ENCODE results near the gene CHMP5.

The CHMP5 gene

DNA sequence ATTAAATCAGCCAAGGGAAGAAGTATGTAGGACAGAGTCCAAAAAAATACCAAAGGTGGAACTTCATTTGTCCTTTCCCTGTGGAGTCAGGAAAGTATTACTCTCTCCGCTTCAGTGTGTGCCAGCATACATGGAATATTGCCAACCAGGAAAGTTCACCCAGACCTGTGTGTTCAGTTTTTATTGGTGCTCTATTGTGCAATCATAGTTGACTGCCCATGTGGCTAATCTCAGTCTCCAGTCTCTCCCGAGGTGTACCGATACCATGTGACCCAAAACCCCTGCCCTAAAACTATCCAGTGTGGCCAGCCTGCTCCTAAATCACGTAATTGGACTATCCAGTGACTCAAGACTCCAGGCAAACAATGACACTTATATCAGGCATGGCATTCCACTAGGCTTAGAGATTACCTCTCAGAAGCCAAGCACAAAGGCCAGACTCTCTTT is 64.3 kb downstream of the CHMP5 start:
- TF ChIP-seq POLR2AphosphoS5 (IDR thresholded peaks at IDR 0.05; ENCODE audit: low read depth, low read length) (no peak), POLR2A (IDR thresholded peaks at IDR 0.05; ENCODE audit: low read depth, low read length) (no peak), TAF1 (IDR thresholded peaks at IDR 0.05; ENCODE audit: borderline replicate concordance, low read depth, low read length) (no peak)
- FAIRE-seq (no peak), DNase-seq (ENCODE audit: insufficient read length) (no peak)

DNA sequence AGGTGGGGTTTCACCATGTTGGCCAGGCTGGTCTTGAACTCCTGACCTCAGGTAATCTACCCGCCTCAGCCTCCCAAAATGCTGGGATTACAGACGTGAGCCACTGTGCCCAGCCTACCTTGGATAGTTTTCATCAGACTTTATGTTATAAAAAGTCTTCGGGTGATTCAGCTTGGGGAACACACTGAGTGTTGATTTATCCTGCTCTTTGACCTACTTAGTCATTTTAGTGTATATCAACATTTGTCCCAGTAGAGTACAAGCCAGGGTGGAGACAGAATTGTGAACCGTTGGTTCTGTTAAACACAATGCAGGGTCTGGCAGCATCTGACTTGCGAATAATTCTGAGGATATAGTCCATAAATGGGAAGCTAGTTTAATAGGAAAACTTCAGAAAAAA is 65.1 kb downstream of the CHMP5 start:
- FAIRE-seq (no peak), DNase-seq (ENCODE audit: insufficient read length) (no peak)
- TF ChIP-seq TAF1 (IDR thresholded peaks at IDR 0.05; ENCODE audit: borderline replicate concordance, low read depth, low read length): no peak
- TF ChIP-seq POLR2AphosphoS5 (IDR thresholded peaks at IDR 0.05; ENCODE audit: low read depth, low read length): no peak
- no peak for TF ChIP-seq POLR2A (IDR thresholded peaks at IDR 0.05; ENCODE audit: low read depth, low read length)

DNA sequence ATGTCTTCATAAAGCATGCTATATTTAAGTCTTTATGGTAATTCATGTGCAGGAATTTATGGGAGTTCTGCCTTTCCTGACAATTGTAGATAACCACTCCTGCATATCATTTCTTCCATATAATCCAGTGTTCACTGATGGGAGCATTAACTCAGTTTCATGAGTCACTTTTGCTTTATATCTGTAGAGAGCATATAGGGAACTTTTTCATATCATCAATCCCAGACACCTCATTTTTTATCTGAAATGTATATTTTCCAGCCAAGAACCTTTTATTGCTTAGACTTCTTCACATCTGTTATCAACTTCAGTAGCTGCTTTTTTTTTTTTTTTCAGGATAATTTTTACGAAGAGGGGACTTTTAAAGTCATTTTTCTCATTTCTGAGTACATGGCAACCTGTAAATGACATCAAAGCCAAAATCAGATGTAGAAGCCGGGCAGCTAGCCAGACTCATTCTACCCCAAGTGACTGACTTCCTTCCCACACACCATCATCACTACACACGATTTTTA is 66.6 kb downstream of the CHMP5 start:
- DNase-seq (ENCODE audit: insufficient read length) (no peak), FAIRE-seq (no peak)
- TF ChIP-seq POLR2AphosphoS5 (IDR thresholded peaks at IDR 0.05; ENCODE audit: low read depth, low read length) (no peak), TAF1 (IDR thresholded peaks at IDR 0.05; ENCODE audit: borderline replicate concordance, low read depth, low read length) (no peak), POLR2A (IDR thresholded peaks at IDR 0.05; ENCODE audit: low read depth, low read length) (no peak)
